Fibroblast of upper back skin (primary cell): ENCODE results near the gene AP1G1.

Source experiments
- DNase-seq: peaks from one replicate; pipeline ENCODE4 v3.0.0-alpha.2; 2013

Gene AP1G1

DNA sequence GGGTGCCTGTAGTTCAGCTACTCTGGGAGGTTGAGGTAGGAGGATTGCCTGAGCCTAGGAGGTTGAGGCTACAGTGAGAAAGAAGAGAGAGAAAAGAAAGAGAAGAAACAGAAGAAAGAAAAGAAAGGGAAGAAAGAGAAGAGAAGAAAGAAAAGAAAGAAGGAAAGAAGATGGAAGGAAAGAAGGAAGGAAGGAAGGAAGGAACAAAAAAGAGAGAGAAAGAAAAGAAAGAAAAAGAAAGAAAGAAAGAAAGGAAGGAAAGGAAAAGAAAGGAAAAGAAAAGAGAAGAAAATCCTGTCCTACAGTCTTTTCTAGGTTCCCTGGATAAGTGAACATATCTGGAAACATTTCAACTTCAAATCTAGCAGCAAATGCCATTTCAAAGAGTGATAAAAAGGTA, 54.5 kb downstream of the AP1G1 start:
- DNase-seq, result no peak

DNA sequence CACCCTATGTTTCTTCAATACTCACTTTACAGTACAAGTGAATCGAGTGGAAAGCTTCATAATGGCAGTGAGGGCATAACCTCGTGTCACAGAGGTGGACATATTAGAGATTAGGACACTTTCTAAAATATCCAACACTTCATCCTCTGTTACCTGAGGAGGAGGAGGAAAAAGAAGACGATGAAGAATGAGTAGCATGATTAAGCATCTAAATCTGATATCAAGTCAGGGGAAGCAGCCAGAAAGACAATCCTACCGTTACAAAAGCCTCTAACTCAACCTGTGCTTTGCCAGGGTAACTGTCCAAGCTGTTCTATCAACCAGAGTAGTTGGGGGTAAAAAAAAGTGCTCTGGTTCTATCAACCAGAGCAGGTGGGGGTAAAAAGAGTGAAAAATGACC, 60.4 kb downstream of the AP1G1 start:
- DNase-seq, result no peak

DNA sequence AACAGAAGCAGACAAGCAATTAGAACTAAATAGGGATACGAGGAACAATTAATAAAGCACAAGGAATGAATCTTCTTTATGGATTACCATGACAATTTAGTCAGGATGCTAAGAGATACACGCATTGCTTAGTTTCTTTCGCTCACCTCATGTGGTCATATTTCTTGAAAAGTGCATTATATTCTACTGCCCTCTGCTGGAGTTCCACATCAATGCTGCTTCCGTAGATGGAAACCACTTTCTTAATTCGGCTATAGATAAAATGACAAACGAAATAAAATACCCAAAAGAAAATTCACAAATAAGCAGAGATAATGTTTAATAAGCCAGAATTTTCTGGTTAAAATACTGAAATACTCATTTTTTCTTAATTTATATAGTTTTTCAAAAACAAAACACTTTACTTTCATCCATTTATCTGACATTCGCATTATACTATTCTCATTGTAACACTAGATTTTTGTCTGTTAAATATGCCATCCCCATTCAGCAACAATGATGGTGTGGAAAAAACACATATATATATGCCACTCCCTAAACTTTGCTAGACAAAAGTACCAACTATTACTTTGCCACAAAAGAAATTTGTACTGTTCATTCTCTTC, 62.1 kb downstream of the AP1G1 start:
- DNase-seq, result peak; percentile 36

DNA sequence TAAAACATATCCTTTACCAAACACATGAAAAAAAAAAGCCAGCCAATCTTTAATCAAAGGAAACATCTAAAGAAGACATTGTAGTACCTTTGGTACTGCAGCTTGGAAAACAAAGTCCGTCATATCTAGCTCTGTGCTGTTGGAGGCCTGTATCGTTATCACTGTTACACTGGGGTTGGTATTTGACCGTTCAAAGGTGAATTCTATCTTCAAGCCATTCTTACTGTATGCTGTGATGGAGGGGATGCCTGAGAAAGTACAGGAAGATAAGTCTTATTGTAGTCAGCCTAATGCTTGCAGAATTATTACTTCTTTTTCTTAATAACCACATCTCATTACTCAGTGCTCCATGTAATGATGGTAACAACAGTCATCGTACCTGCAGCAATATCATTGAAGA, 69.8 kb downstream of the AP1G1 start:
- no peak for DNase-seq

DNA sequence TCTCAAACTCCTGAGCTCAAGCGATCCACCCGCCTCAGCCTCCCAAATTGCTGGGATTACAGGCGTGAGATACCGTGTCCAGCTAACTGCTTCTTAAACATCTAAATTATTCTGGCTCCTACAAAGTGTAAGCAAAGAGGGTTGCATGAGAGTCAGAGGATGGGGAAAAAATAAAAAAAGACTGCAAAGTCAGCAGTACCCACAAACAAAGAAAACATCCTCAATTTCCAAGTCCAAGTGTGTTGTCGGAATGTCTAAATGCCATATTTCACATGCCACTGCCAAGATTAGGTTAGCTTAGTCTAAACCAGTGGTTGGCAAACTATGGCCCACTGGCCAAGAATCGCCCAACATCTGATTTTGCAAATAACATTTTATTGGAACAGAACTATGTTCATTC, 71.1 kb downstream of the AP1G1 start:
- DNase-seq, result no peak

DNA sequence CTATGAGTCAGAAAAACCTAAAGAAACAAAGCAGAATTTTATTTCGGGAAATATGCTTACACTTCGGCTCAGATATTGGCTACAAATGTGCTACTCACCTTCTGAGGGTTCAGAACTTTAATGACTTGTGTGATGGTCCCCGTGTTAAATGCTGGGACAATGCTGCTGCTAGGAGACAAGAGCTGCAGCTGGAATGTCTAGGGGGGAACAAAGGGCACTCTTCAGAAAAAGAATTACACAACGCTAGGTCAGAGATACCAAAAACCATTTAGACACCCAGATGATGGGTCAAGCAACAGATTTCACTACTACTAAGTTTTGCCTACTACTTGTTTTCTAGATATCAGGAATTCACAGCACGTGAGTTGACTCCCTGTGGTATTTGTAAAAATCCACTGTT, 74.1 kb downstream of the AP1G1 start:
- no peak for DNase-seq

DNA sequence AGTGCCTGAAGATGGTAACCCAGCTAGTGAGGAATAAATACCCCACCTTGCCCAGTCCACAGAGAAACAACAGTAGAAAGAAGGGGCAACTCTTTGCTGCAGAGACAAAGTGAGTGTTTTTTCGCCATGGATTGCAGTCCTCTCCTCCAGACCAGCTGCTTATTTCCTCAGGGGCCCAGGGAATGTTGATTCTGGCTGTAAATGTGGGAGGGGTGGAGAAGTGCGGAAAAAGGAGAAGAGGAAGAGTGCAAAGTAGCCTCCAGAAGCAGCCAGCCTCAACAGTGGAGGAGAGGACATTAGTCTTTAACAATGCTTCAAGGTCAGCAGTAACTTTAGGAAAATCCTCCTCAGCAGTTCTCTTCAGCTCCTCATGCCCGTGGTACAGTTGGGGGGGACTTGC, 76.0 kb downstream of the AP1G1 start:
- DNase-seq, result no peak

DNA sequence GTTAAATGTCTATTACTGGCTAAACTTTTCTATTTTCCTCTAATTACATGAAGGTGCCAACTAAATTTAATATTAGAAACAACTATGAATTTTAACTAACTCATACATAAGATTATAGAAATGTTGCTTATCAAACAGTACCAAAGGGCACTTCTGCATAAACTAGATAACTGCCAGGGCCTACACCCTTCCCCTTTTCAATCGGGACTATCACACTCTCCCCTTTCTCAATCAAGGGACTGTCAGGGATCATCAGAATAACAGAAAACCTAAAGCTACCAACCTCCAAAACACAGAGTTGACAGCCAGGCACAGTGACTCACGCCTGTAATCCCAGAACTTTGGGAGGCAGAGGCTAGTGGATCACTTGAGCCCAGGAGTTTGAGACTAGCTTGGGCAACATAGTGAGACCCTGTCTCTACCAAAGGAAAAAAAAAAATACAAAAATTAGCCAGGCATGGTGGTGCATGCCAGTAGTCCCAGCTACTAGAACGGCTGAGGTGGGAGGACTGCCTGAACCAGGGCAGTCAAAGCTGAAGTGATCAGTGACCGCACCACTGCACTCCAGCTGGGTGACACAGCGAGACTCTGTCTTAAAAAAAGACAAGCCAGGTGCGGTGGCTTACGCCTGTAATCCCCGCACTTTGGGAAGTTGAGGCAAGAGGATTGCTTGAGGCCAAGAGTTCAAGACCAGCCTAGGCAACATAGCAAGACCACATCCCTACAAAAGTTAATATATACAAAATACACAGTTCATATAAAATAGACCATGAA, 80.9 kb downstream of the AP1G1 start:
- no peak for DNase-seq

DNA sequence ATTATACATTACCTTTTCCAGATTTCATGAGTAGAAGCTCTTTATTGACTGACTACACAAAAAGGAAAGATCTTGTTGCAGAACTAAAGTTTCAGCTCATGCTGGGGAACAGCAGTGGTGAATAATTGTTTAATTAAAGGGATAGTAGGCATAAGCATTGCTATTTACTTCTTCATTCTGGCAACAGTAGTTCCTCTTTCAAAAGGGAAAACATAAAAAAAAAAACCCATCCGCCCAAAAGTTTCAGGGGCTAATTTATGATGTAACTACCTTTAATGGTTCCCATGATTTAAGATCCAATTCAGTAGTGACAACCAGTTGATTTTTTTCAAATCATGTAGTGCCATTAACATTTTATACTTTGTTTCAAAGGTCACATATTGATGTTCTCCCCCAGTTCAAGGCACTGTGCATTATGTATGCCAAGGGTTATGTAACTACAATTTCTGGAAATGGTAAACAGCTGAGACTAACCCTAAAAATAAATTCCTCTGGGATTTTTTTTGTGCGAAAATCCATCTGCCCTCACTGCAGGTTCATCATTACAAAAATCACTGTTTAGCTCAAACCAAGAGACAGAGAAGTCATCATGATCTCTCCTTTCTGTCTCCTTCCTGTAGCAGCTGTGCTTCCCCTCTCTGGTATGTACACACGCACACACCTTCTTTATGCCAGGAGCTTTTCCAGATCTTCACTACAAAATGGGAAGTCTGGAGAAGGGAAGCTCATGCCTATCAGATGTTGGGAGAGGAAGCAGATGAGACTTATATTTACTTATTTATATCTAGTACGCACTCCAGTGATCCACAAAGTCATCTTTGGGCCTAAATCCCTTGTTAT, 81.9 kb downstream of the AP1G1 start:
- peak; percentile 1 for DNase-seq

DNA sequence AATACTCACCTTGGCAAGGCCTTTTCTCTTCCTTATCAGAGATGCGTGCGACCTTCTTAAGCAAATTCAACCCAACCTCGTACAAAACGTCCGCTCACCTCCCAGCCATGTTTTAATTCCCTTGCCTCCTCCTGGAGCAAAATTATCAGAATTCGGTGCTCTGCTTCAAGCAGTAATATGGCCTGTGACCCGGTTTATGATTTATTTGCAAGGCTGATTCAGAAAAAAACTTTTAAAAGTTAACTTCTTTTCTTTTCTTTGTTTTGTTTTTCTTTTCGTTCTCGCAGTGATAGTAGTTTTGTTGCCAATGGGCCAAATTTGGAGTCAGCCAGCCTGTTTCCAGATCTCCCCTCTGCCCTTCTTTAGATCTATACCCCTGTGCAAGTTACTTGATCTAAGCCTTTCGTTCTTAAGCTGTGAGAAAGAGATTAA, 84.3 kb downstream of the AP1G1 start, which contains the start of gene PHLPP2:
TSS of gene PHLPP2 (minus strand) at position 382 of the 432 bp plus-strand sequence. CDS start 9,906 bp downstream, outside the sequence.
- no peak for DNase-seq

DNA sequence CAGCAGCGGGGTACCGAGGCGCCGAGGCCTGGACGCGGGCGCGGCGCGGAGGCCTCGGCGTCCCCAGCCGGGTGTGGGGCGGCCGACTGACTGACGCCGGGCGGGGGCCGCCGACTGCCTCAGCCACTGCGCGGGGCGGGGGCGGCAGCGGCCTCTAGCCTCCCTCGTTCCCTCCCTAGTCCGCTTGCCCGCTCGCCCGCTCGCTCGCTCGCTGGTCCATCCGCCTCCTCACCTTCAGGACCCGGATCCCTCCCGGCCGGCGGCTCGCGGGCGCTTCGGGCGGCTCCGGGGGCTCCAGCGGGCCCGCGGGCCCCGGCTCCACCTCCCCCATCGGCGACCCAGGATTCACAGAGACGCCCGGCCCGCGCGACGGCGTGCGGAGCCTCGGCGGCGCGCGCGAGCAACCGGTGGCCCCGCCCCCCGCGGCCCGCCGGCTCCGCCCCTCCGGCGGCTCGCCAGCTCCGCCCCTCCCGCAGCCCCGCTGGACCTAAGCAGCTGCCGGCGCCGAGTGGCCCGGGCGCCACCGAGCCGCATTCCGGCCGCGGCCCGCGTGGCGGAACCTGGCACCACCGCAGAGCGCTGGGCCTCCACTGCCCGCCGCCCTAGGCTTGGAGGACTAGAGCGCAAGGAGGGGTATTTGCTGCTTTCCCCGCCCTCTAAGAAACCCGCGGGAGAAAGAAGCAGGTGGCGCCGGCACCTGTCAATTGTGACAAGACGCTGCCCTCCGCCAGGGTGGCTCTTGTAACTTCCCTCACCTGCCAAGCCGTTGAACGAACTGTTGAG, 84.9 kb downstream of the AP1G1 start:
- peak; percentile 58 for DNase-seq

DNA sequence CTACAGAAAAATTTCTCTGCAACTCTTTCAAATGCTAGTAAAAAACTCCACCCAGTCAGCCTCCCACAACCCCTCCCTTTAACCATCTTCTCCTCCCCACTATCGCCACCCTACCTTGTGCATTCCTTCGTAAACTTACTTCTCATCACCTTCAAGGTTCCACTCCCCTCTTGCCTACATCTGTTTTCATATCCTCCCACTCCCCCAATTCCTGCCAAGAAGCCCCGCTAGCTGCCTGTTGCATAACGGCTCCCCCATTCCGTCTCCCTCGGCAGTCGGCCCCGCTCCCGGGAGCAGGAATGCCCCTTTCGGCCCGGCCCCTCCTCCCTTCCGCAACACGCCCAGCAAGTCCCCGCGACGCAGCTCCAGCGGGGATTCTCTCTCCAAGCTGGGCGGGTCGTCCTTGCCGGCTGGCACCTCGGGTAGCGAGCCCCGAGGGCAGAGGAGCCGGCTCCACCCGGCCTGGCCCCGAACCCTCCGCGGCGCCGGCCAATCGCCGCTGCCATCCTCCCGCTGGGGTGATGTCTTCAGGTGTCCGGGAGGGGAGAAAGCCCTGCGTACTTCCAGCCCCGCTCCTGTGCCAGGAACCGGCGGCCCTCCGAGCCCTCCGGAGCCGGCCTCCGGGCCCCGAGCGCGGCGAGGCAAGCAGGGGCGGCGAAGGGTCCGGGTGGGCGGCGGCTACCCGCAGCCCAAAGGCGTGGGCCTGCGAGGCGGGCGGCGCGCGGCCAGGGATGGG, 85.7 kb downstream of the AP1G1 start:
- peak; percentile 52 for DNase-seq

DNA sequence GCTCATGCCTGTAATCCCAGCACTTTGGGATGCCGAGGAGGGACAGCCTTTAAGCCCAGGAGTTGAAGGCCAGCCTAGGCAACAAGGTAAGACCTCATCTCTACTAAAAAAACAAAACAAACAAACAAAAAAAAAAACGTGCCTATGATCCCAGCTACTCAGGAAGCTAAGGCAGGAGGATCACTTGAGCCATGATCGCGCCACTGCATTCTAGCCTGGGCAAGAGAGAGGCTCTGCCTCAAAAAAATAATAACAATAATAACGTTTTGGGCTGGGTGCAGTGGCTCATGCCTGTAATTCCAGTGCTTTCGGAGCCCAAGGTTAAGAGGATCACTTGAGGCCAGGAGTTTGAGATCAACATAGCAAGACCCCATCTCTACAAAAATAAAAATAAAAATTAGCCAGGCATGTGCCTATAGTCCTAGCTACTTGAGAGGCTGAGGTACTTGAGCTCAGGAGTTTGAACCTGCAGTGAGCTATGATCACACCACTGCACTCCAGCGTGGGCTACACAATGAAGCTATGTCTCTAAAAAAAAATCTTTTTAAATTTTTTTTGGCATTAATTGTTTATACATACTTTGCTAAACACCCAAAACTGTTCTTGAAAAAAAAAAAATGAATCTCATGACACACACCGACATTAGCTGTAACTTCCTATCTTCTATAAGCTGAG, 87.4 kb downstream of the AP1G1 start:
- no peak for DNase-seq

DNA sequence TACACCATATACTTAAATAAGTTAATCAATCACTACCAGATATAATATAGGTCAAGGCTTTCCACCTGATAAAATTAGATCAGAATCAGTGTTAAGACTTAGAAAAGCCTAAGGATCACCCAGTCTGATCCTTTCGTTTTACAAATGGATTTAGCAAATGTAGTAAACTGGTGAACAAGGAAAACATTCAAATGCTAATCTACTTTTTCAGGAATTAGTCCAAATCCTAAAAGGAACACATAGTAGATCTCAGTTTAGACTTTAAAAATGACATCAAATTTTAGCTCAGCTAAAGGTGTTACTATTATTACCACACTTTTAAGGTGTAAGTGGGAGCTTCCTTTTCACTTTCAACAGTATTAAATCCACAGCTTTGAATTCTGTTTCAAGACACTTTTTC, 96.1 kb downstream of the AP1G1 start:
- DNase-seq, result no peak

DNA sequence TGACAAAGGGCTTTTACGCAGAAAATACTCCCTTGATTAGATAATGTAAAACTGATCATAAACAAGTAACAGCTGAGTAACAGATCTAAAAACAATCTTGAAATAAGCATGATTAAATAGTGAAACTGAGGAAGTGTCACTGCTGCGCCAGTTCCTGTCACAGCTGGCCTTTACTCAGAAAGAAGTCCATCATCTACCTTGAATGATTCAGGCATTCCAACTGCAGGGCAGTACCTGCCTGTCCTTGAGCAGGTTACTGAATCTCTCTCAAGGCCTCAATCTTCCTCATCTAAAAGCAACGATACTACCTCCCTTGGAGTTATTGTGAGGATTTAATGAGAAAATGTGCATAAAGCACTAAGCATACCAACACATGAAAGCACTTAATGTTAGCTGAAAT, 96.8 kb downstream of the AP1G1 start:
- no peak for DNase-seq

DNA sequence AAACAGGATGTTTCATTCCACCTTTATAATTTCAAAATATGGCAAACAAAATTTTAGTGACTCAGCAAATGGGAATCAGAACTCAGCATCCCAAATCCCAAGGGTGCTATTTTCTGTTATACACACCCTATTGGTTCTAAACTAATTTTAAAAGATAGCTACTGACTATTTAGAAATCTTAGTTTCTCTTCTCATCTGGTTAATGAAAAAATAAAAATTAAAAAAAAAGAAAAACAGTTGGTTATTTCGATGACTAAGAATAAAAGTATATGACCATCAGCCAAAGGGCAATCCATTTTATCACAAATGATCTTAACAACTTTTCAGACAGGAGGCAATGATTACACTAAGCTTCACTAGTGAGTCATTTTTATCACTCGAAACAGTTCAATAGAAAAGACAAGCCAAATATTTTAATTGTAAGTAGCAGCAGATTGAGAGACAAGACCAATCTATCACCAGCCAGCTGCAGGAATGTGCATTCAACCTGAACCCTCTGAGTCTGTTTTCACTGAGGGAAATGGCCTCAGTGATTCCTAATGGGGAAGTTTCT, 99.3 kb downstream of the AP1G1 start:
- peak; percentile 87 for DNase-seq

DNA sequence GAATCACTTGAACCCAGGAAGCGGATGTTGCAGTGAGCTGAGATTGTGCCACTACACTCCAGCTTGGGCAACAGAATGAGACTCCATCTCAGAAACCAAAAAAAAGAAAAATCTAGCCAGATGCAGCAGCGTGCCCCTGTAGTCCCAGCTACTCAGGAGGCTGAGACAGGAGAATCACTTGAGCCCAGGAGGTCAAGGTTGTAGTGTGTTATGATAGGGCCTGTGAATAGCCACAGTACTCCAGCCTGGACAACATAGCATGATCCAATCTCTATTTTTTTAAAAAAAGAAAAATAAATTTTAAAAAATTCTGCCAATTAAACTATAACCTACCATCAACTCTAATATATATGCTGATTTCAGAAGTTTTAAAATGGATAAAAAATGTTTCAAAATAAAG, 99.9 kb downstream of the AP1G1 start:
- no peak for DNase-seq

DNA sequence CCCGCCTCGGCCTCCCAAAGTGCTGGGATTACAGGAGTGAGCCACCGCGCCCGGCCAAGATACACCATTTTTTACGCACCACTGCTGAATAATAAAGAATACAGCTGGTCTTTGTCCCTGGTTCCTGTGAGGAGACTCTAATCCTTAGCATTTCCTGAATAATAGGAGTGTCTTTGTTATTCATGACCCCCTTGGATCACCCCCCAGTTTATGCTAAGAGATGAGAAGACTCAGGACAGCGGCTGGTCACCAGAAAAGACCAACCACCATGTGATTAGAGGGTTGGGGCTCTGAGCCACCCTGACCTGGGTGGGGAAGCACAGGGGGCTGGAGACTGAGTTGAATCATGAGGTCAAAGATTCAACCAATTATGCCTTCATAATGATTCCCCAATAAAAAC, 101.4 kb downstream of the AP1G1 start:
- DNase-seq, result no peak

DNA sequence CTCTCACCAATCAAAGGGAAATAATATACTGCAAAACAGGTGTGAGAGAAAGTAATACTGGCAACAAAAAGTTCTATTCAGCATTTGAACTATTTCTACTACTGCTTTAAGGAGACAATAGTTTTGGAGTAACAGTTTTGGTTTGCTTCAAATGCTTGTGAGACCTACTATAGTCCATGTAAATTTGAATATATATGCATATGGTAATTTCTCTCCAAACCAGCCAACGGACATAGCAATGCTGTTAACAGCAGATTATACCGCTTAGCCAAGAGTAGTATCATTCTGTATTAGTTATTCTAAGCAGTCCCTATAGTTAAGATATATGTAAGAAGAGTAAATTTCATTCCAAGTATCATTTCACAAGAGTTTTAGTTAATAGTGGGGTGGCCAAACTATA, 102.6 kb downstream of the AP1G1 start:
- DNase-seq, result no peak

DNA sequence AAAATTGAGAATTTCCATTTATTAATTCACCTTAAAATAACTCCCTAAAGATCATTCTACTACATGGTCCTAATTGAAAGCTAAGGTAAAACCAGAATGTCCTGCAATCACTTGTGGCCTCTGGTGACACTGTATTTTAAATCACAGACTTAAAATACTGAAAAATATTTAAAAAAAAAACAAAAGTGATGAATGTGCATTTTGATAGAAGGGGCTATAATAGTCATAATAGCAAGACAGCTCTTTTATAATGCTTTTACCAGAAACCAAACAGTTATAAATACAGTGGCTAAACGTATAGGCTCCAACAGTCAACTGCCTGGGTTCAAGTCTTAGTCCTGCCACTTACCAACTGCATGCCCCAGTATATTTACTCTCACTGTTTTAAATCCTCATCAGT, 105.3 kb downstream of the AP1G1 start:
- no peak for DNase-seq

DNA sequence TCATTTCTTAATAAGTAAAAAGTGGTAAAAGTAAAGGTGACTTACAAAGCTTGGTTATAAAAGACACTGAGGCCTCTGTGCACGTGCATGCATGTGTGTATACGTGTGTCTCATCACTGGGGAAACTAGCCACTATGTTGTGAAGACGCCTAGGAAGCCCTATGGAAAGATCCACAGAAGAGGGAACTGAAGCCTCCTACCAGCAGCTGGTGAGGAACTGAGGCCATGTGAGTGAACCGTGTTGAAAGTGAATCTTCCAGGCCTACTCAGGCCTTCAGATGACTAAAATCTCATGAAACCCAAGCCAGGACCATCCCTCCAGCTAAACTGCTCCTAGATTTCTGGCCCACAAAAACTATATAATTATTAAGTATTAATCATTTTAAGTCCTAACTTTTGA, 107.8 kb downstream of the AP1G1 start:
- no peak for DNase-seq
